ENCODE results near the gene SCAF1.
A peak's percentile ranks its signal among the peaks of the same experiment; 100 is the strongest.

Gene SCAF1

GRCh38 chr19:49666120-49666444, 24.1 kb downstream of the SCAF1 start:
- DNase-seq (ENCODE audit: low spot score), result no peak

GRCh38 chr19:49667473-49667872, 25.5 kb downstream of the SCAF1 start:
- no peak for DNase-seq (ENCODE audit: low spot score)

GRCh38 chr19:49669516-49669915, 27.5 kb downstream of the SCAF1 start:
- no peak for DNase-seq (ENCODE audit: low spot score)

GRCh38 chr19:49672131-49672919, 30.3 kb downstream of the SCAF1 start:
- DNase-seq (ENCODE audit: low spot score), result peak; percentile 88

GRCh38 chr19:49676136-49676783, 34.3 kb downstream of the SCAF1 start:
- DNase-seq (ENCODE audit: low spot score), result peak; percentile 77

- DNase-seq (ENCODE audit: low spot score), result peak; percentile 97
Observed at GRCh38 chr19:49676784-49677230, 34.8 kb downstream of the SCAF1 start.

GRCh38 chr19:49677231-49677900, 35.4 kb downstream of the SCAF1 start, which contains the start of gene PRMT1:
Gene PRMT1, plus strand, starts transcription at chr19:49677271. Its CDS starts 10 bp downstream, at chr19:49677281.
- DNase-seq (ENCODE audit: low spot score), result peak; percentile 74

GRCh38 chr19:49677901-49678674, 36.1 kb downstream of the SCAF1 start:
- DNase-seq (ENCODE audit: low spot score), result peak; percentile 75

- DNase-seq (ENCODE audit: low spot score), result no peak
Observed at GRCh38 chr19:49678985-49679770, 37.2 kb downstream of the SCAF1 start.

- no peak for DNase-seq (ENCODE audit: low spot score)
Observed at GRCh38 chr19:49679771-49680413, 37.9 kb downstream of the SCAF1 start.

- peak; percentile 94 for DNase-seq (ENCODE audit: low spot score)
Observed at GRCh38 chr19:49680421-49681351, 38.7 kb downstream of the SCAF1 start.

- no peak for DNase-seq (ENCODE audit: low spot score)
Observed at GRCh38 chr19:49681830-49682229, 39.8 kb downstream of the SCAF1 start.

- DNase-seq (ENCODE audit: low spot score), result no peak
Observed at GRCh38 chr19:49682274-49682673, 40.3 kb downstream of the SCAF1 start.

GRCh38 chr19:49683814-49684250, 41.8 kb downstream of the SCAF1 start:
- no peak for DNase-seq (ENCODE audit: low spot score)

GRCh38 chr19:49684251-49684982, 42.4 kb downstream of the SCAF1 start:
- peak; percentile 53 for DNase-seq (ENCODE audit: low spot score)

GRCh38 chr19:49684983-49685553, 43.1 kb downstream of the SCAF1 start:
- DNase-seq (ENCODE audit: low spot score), result no peak

GRCh38 chr19:49685845-49686332, 43.9 kb downstream of the SCAF1 start:
- DNase-seq (ENCODE audit: low spot score), result no peak

GRCh38 chr19:49686503-49687088, 44.6 kb downstream of the SCAF1 start:
- DNase-seq (ENCODE audit: low spot score), result no peak

Data from germinal center (tissue), 1 donor.